Astrocyte (in vitro differentiated cells and primary cell): ENCODE measurements around the gene HHLA2.

Source experiments
- EZH2 ChIP-seq: IDR thresholded peaks from 2 replicates; pipeline ENCODE4 v1.6.1; 2012; ENCODE audit warnings: mild to moderate bottlenecking, low read length, inconsistent platforms; ENCODE audit not compliant: insufficient read depth
- TF ChIP-seq, protein P1 (sequence below): IDR thresholded peaks from 2 replicates; pipeline ENCODE4 v1.5.1; 2011; ENCODE audit warnings: low read depth, mild to moderate bottlenecking, inconsistent platforms, low read length, moderate library complexity; ENCODE audit not compliant: insufficient read depth

DNA sequence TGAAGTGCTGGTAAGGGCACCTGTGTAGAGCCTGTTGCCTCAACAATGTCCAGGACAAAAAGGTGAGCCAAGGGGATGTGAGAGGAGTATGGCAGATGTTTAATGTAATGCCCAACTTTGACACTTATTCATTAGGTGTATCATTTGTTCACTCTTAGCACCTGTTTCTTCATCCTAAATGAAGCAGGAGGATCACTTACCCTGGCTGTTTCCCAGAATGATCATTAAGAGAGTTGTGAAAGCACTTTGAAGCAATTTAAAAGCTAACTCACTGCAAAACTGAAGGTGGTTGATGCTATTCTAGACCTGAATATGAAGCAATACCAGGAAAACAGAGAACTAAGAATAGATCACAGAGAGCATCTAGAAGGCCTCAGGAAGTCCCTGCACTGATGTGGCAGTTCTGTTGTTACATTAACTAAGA, 3.4 kb upstream of the HHLA2 start:
- TF ChIP-seq, protein P1, sequence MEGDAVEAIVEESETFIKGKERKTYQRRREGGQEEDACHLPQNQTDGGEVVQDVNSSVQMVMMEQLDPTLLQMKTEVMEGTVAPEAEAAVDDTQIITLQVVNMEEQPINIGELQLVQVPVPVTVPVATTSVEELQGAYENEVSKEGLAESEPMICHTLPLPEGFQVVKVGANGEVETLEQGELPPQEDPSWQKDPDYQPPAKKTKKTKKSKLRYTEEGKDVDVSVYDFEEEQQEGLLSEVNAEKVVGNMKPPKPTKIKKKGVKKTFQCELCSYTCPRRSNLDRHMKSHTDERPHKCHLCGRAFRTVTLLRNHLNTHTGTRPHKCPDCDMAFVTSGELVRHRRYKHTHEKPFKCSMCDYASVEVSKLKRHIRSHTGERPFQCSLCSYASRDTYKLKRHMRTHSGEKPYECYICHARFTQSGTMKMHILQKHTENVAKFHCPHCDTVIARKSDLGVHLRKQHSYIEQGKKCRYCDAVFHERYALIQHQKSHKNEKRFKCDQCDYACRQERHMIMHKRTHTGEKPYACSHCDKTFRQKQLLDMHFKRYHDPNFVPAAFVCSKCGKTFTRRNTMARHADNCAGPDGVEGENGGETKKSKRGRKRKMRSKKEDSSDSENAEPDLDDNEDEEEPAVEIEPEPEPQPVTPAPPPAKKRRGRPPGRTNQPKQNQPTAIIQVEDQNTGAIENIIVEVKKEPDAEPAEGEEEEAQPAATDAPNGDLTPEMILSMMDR: no peak
- TF ChIP-seq EZH2: no peak
